Measurements from ENCODE around the gene HDAC2.

Gene HDAC2

GRCh38 chr6:113921299-113921904, 49.5 kb downstream of the HDAC2 start:
- TF ChIP-seq CTCF (IDR thresholded peaks at IDR 0.05): no peak

GRCh38 chr6:113920663-113921267, 50.2 kb downstream of the HDAC2 start:
- no peak for TF ChIP-seq CTCF (IDR thresholded peaks at IDR 0.05)

- TF ChIP-seq CTCF (IDR thresholded peaks at IDR 0.05): peak; percentile 68
These were observed 61.6 kb downstream of the HDAC2 start for GRCh38 chr6:113909224-113909856.

GRCh38 chr6:113908801-113909200, 62.1 kb downstream of the HDAC2 start:
- no peak for TF ChIP-seq CTCF (IDR thresholded peaks at IDR 0.05)

GRCh38 chr6:113907102-113907815, 63.7 kb downstream of the HDAC2 start:
- no peak for TF ChIP-seq CTCF (IDR thresholded peaks at IDR 0.05)

- TF ChIP-seq CTCF (IDR thresholded peaks at IDR 0.05): no peak
These were observed 67.2 kb downstream of the HDAC2 start for GRCh38 chr6:113903666-113904330.

GRCh38 chr6:113901482-113901881, 69.5 kb downstream of the HDAC2 start:
- no peak for TF ChIP-seq CTCF (IDR thresholded peaks at IDR 0.05)
